HG02885 (cell line): ENCODE data around the gene KARS1.

ENCODE experiments used
- ATAC-seq: cut with Tn5 transposase; IDR thresholded peaks from one replicate; pipeline ENCODE4 v1.9.1; 2021; ENCODE audit warnings: mild to moderate bottlenecking; ENCODE audit not compliant: unreplicated experiment, poor library complexity

The KARS1 gene

GRCh38 chr16:75590920-75591843, 56.3 kb downstream of the KARS1 start:
- no peak for ATAC-seq

GRCh38 chr16:75589306-75589705, 58.2 kb downstream of the KARS1 start:
- no peak for ATAC-seq

GRCh38 chr16:75588716-75589115, 58.7 kb downstream of the KARS1 start:
- ATAC-seq: no peak

- peak; percentile 76 for ATAC-seq
Observed at GRCh38 chr16:75584108-75584507, 63.4 kb downstream of the KARS1 start.

- no peak for ATAC-seq
Observed at GRCh38 chr16:75579281-75579834, 68.1 kb downstream of the KARS1 start.

- ATAC-seq: no peak
Observed at GRCh38 chr16:75578725-75579124, 68.7 kb downstream of the KARS1 start.

GRCh38 chr16:75578212-75578611, 69.3 kb downstream of the KARS1 start:
- ATAC-seq: no peak
